Limb (tissue), 2 donors: Measurements from ENCODE around the gene KRTAP10-12.
"Not testable (repeated sequence)": the region's sequence is repeated elsewhere in the genome, so short reads cannot be mapped to it uniquely, and the experiment has no call there.

Experiments
- DNase-seq, 2 donors: peaks; one replicate each; pipeline ENCODE4 v3.0.0-alpha.2; 2016; ENCODE audit errors: extremely low spot score in 2 of 2

KRTAP10-12 gene, protein sequence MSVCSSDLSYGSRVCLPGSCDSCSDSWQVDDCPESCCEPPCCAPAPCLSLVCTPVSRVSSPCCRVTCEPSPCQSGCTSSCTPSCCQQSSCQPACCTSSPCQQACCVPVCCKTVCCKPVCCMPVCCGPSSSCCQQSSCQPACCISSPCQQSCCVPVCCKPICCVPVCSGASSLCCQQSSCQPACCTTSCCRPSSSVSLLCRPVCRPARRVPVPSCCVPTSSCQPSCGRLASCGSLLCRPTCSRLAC

DNA sequence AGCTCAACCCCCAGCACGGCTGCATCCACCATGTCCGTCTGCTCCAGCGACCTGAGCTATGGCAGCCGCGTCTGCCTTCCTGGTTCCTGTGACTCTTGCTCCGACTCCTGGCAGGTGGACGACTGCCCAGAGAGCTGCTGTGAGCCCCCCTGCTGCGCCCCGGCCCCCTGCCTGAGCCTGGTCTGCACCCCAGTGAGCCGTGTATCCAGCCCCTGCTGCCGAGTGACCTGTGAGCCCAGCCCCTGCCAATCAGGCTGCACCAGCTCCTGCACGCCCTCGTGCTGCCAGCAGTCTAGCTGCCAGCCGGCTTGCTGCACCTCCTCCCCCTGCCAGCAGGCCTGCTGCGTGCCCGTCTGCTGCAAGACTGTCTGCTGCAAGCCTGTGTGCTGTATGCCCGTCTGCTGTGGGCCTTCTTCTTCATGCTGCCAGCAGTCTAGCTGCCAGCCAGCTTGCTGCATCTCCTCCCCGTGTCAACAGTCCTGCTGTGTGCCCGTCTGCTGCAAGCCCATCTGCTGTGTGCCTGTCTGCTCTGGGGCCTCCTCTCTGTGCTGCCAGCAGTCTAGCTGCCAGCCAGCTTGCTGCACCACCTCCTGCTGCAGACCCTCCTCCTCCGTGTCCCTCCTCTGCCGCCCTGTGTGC is at the start of gene KRTAP10-12:
Gene KRTAP10-12, plus strand, starts transcription at position 1 of the 639 bp plus-strand sequence. Its CDS starts 30 bp downstream, at position 31.
- DNase-seq: not testable (repeated sequence)

DNA sequence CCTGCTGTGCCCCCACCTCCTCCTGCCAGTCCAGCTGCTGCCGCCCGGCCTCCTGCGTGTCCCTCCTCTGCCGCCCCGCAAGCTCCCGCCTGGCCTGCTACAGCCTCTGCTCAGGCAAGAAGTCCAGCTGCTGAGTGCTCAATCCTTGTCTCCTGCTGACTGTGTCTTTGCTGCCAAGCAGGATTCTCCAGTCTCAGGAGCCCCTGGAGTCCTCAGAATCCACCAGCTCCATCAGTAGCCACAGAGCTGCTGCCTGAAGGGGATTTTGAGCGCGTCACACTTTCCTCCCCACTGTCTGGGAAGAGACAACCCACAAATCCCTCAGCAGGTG is 49.8 kb upstream of the KRTAP10-12 start:
- DNase-seq: no peak

DNA sequence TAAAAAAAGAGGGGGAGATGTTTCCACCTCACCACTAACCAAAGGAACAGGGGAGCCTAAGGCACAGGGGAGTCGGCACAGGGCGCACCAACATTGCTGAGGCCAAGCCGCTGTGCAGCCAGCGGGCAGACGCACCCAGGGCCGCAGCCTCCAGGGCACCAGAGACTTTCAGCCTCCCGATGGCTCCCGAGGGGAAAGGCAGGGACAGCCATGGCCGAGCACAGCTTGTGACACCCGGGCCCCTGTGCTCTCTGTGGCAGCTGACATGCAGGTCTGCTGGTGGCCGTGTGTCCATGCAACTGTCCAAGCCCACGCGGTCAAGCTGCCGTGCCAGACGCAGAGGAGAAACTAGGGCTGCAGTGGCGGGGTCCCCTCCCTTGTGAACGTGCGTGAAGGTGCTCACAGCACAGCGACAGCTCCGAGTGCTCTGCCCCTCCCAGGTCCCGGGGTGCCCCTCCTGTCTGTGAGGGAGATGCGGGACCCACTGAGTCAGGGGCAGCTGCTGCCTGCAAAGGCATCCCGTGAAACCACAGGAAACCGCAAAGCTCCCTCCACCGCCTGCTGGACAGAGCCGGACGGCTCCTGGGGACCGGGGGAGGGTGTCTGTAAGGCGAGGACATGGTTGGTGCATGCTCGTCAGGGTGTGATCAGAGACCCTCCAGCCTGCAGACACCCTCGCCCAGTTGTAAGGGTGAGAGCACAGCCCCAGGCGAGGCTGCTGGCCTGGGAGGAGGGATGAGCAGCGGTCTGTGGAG is 48.2 kb upstream of the KRTAP10-12 start:
- no peak for DNase-seq

DNA sequence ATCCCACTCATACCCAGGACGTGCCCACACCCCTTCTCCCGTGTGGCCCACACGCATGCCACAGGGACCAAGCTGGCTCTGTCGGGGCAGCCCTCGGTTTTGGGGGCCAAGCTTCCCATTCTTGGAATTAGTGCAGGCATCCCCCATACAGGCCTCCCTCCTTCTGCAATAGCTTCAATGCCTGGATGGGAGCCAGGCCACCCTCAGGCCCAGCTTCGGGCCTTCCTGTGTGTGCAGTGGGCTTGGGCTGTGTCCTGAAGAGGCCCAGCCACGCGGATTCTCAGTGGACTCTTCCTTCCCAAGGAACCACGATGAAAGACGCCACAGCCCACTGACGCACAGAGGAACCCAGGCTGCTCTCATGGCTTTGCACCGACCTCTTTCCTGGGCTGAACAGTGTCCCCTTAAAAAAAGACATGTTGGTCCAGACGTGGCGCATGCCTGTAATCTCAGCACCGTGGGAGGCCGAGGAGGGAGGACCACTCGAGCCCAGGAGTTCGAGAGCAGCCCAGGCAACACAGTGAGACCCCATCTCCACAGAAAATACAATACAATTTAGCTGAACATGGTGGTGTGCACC is 47.4 kb upstream of the KRTAP10-12 start:
- no peak for DNase-seq

DNA sequence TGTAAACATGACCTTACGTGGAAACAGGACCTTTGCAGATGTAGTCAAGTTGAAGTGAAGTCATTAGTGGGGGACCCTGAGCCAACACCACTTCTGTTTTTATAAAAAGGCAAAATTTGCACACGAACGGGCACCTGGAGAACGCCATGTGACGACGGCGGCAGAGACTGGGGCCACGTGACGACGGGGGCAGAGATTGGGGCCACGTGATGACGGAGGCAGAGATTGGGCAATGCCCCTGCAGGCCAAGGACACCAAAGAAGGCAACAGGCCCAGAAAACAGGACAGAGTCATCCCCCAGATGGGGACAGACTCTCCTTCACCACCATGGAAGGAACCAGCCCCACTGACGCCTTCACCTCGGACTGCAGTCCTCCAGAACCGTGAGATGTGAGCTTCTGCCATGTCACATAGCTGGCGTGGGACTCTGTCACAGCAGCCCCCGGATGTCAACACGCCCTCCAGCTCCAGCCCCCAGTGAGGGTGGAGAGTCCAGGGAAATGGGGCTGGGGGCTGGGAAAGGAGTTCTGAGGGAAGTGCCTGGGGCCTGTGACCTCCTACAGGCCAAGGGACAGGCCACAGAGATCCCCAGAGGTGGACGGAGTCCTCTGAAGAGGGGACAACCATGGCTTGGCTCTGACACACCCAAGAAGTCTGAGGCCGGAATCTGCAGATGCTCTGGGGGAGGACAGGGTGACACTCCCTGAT is 46.6 kb upstream of the KRTAP10-12 start:
- DNase-seq: no peak

DNA sequence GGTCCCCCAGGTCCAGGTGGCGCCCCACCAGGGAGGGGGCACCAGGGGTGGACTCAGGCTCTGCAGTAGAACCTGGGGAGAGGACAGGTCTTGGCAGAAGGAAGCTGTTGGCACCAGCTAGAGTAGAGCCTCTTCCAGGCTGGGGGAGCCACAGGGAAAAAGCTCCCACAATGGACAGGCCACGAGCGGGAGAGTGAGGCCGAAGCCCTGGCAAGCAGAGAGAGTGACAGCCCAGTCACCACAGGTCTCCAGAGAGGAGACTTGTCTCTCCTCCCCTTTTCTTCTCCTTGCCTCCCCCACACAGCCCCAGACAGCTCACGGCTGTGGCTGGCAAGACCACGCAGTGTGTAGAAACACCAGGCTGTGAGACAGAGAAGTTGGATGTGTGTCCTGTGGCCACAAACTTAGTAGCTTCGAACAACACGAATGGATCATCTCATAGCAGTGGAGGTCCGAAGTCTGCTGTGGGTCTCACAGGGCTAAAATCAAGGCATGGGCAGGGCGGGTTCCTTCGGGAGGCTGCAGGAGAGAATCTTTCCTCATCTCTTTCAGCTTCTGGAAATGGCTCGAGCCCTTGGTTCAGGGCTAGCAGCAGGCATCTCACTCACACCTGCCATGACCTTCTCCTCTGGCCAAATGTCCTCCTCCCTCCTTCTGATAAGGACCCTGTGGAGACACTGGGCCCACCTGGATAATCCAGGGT is 45.8 kb upstream of the KRTAP10-12 start:
- DNase-seq: no peak

DNA sequence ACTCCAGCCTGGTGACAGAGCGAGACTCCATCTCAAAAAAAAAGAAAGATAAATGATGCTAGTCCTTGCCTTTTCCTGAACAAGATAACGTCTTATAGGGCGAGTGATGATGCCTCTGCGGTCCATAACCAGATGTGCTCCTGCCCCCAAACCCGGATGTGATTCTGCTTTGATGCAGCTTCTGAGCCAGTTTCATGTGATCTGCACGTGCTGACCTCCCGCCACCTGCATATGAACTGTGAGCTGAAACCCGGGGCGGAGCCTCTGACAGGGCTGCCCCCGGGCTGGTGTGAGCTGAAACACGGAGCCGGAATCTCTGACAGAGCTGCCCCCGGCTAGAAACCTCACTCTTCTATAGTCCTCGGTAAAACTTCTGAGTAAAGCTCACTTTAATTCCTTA is 43.8 kb upstream of the KRTAP10-12 start:
- no peak for DNase-seq

DNA sequence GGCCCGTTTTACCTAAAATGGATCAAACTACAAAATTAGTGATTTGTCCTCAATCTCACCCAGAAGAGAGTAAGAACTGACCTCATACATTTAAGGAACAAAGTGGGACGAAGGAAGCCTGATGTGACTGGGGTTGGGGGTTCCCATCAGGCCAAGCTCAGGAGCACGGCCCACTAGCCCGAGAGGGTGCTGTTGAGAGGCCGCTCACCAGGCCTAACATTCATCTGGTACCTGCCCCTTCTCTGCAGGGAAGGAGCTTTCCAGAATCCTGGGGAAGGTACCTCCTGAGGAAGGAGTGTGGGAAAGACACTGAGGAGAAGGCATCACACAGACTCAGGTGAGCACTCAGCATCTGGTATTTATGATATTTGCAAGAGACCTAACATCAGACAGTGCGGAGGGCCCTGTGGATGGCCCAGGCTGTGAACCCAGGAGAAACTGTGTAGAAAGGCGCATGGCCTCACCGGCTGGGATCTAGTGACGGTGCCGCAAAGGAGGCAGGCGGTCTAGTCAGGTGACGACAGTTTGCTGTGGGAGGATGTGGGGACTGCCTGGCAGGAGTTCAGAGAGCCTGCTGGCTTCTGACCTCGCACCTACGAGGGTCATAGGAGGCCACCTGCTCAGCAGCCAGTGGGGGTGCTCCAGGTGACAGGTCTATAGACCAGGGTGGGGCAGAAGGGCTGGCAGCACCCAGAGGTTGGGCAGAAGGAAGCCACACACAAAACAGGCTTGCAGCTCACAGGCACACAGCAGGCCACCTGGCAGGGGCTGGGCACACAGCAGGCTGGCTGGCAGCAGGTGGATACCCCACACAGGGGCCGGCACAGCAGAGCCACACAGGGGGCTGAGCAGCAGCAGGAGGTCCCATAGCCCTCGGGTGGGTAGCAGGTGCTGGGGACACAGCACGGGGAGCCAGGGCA is 43.1 kb upstream of the KRTAP10-12 start:
- no peak for DNase-seq

DNA sequence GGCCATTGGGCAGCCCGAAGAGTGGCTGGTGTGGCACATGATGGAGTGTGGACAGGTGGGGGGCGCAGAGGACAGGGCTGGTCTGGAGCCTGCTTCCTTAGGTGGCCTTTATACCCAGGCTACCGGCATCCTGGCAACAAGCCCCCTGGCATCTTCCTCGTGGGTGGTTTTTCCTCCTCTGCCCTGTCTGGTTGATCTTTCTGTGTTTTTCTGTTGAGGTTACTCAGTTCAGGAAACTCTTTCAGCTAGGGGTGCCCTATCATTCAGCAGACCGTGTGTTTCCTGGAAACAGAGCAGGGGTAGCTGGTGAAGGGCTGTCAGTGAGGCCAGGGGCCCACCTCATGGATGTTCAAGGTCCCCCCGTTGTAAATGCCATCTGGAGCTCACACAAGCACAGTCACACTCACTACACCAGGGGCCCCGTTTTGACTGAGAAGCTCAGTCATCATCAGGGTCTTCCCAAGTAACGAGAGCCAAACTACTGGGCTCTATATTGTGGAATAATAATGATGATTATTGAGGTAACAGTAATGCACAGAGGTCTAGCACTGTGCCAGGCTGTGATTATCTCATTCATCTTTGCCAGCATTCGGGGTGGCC is 42.3 kb upstream of the KRTAP10-12 start, which contains the start of gene KRTAP12-4:
Gene KRTAP12-4, minus strand, starts transcription at position 84 of the 600 bp plus-strand sequence. Its CDS starts 45 bp downstream, at position 39.
- no peak for DNase-seq

DNA sequence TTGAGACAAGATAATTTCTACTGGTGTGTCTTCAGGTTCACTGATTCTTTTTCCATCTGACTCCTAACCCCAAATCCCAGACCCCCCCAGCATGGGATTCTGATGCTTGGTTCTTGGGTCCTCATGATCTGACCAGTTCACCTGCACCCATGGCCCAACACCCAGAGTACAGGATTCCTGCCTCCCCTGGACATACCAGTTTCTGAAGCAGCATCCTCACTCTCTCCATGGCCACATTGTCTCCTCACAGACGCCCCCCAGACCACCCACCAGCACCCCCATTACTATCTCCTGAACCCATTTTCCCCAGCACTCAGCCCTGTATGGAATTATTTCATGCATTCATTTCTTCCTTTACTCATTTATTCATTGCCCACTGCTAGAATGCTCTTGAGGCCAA is 40.1 kb upstream of the KRTAP10-12 start:
- no peak for DNase-seq

DNA sequence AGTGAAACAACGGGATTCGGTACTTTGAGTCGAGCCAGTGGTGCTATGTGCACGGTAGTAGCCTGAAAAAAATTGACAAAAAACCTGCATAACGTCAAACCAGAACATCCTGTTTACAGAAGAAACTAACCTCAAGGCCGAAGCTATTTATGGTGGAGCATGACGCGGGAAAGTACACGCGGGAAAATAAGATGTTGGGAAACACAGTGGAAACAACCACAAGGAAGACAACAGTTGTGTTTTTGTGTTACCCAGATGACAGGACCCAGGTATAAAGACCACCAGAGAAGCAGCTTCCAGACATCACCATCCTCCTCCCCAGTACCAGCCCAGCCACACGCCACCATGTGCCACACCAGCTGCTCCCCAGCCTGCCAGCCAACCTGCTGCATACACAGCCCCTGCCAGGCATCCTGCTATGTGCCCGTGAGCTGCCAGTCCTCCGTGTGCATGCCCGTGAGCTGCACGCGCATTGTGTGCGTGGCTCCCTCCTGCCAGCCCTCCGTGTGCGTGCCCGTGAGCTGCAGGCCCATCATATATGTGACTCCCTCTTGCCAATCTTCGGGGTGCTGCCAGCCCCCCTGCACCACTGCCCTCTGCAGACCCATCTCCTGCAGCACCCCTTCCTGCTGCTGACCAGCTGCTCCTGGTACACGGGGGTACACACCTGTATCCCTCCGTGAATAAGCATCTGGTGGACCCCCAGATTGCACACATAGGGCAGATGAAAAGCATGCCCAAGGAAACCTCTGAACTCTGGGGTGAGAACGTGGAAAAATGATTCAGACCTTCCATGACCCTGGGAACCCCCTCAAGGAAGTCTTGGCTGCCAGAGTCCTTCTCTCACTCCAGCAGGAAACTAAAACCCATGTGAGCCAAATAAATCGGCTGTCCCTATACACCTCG is 39.1 kb upstream of the KRTAP10-12 start, which contains the start of gene KRTAP12-3:
Gene KRTAP12-3, plus strand, starts transcription at position 298 of the 906 bp plus-strand sequence. Its CDS starts 48 bp downstream, at position 346.
- no peak for DNase-seq

DNA sequence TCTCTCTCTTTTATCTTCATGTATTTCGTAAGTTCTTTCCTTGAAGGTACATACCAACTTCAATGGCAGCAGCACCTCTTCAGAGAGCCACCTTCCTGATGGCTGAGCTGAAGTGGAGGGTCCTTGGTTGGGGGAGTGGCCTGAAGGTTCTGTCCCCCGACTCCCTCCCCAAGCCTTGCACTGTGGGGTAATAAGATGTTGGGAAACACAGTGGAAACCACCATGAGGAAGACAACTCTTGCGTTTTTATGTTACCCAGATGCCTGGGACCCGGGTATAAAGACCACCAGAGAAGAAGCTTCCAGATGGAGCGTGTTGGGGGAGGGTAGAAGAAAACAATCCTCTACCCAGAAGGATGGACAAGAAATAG is 38.4 kb upstream of the KRTAP10-12 start:
- no peak for DNase-seq

DNA sequence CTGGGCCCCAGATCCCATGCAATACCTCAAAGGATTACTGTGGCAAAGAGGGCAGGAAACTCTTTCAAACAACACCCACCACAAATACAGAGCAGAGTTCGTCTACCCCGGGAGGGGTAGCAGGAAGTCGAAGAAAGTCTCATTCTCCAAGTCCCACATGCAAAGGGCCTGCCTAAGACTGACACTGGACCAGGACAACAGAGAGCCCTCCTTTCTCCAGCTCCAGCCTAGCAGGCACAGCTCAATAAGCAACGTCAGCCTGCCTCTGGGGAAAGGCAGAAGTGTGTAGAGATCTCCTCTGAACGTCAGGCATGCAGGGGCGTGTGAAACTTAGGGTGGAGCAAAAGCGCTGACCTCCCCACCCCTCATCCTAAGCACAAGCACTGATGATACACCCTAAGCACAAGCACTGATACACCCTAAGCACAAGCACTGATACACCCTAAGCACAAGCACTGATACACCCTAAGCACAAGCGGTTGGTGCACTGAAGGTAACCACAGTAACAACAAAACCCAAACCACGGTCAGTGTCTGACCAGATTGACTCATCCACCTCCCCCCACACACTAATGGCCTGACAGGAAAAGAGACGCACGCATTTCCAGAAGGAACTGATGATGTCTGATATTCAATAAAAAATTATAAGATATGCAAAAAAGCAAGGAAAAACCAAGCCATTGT is 37.9 kb upstream of the KRTAP10-12 start:
- DNase-seq: no peak

DNA sequence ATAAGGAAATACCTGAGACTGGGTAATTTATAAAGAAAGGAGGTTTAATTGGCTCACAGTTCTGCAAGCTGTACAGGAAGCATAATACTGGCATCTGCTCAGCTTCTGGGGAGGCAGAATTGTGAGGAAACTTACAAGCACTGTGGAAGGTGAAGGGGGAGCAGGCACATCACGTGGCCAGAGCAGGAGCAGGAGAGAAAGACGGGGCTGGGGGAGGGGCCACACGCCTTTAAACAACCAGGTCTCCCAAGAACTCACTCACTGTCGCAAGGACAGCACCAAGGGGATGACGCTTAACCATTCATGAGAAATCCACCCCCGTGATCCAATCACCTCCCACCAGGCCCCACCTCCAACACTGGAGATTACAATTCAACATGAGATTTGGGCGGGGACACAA is 35.4 kb upstream of the KRTAP10-12 start:
- DNase-seq: not testable (repeated sequence)

DNA sequence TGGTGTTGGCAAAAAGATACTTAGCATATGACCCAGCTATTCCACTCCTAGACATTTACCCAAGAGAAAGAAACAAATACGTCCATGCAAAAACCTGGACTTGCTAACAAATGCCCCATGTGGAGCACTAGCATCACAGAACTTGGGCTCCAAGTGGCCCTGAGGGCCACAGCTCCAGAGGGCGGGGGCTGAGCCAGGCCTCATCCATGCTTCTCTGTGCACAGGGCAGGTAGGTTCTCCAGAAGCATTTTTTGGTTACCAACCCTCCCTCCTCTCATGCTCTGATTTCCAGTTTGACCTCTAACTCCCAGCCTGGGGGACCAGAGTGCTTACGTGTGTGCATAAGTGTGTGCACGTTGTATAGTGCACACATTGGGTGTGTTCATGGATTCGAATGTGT is 32.3 kb upstream of the KRTAP10-12 start:
- no peak for DNase-seq

DNA sequence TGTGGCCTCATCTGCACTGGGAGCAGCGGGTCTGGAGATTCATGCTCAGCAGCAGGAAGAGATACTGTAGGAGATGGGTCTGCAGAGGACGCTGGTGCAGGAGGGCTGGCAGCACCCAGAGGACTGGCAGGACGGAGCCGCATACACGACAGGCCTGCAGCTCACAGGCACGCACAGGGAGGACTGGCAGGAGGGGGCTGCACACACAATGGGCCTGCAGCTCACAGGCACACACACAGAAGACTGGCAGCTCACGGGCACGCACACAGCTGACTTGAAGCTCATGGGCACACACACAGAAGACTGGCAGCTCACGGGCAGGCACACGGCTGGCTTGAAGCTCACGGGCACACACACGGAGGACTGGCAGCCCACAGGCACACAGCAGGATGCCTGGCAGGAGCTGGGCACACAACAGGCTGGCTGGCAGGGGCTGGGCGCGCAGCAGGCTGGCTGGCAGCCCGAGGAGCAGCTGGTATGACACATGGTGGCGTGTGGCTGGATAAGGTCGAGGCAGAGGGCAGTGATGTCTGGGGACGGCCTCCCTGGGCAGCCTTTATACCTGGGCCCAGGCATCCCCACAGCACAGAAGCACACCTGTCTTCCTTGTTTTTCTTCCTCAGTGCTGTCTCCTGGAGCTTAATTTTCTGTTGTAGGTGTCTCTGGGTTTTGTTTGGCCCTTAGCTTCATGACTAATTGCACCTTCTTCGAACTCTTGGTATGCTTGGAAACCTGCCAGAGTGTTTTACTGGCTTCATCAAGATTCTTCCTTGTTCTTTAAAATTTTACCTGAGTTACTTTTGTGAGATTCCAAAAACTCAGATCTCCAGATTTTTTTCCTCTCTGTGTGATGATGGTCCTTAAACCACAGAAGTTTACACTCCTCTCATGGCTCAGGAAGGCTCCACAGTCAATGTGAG is 30.3 kb upstream of the KRTAP10-12 start, which contains the start of gene KRTAP12-2:
Gene KRTAP12-2, minus strand, starts transcription at position 527 of the 920 bp plus-strand sequence. Its CDS starts 41 bp downstream, at position 486.
- no peak for DNase-seq
